ENCODE results near the gene FGD6. TPM values are rescaled to one million over a fixed set of nuclear protein-coding genes. Genes with fewer than 3 reads are reported as not detected.
"Not testable (repeated sequence)": the region's sequence is repeated elsewhere in the genome, so short reads cannot be mapped to it uniquely, and the experiment has no call there.

The FGD6 gene
- total RNA-seq, 1 donor from 2014 or later, result 17.7 TPM

DNA sequence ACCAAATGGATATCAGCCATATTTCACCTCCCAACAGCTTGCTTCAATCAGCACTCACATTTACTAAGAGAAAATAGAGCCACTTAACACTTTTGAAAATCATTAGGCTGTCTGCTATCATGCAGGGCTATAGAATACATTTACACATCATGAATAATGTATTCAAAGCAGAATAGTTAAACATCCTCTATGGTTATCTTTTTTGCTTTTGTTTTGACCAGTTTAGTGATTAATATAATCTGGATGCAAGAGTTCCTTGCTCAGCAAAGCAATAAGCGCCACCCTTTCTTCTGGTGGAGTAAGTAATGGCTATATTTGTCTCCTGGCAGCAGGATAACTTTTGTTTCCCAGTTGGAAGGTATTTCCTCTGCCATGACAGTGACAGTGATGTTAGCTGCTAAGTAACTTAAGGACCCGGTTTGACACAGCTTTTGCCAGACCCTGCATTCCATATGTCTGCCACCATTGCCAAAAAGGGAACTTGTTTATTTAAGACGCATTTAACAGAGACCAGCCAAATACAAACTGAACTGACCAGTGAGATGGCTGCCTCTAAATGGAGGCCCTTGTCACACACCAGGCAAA is 73.6 kb downstream of the FGD6 start:
- no peak overlapping the region for H3K27ac ChIP-seq
- H3K4me1 ChIP-seq, result peaks cover 9% of the 10 kb centered on the region
- intact Hi-C loops (cut with DNase I), result no loop called here
- DNase-seq (ENCODE audit: extremely low spot score in 2 of 2), result no peak
- H3K9me3 ChIP-seq, result no peaks in the 10 kb centered on the region
- H3K36me3 ChIP-seq, result no peaks in the 10 kb centered on the region
- H3K4me3 ChIP-seq, result no peak overlapping the region
- no peak for TF ChIP-seq POLR2AphosphoS5 (IDR thresholded peaks at IDR 0.05; ENCODE audit: insufficient read depth in 1 of 2, low read depth in 1 of 2)
- no peak for TF ChIP-seq POLR2A (IDR thresholded peaks at IDR 0.05)
- no peak for TF ChIP-seq CTCF (IDR thresholded peaks at IDR 0.05)
- H3K27me3 ChIP-seq, result no peaks in the 10 kb centered on the region

DNA sequence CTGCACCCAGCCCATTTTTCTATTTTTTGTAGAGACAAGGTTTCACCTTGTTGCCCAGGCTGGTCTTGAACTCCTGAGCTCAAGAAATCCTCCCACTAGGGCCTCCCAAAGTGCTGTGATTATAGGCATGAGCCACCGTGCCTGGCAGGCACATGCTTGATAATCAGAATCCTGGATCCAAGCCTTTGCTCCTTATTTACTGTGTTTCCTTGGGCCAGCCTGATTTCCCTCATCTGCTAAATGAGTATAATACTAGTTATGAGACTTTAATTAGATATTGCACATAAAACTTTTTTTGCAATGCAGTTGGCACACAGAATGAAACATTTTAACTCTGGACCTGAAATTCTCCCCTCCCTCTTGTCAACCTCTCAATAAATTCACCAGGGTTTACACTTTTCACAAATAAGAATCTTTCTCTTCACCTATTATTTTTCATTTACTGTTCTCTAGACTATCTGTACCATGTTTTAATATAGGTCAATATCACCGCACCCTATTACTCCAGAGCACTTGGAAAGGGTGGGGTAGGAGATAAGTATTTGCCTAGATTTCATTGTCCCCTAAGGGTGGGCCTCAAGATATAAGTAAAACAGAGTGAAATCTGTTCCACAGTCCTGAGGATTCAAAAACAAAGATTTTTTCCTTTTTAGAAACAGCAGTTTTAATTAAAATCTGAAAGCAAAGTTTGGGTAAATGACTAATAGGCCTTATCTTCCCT is 74.7 kb downstream of the FGD6 start:
- no peak overlapping the region for H3K27ac ChIP-seq

GRCh38 chr12:95141310-95141709 is 76.0 kb downstream of the FGD6 start:
- H3K36me3 ChIP-seq, result no peaks in the 10 kb centered on the region
- H3K4me1 ChIP-seq, result peaks cover 6% of the 10 kb centered on the region
- H3K27me3 ChIP-seq, result no peaks in the 10 kb centered on the region
- DNase-seq (ENCODE audit: extremely low spot score in 2 of 2), result no peak
- H3K4me3 ChIP-seq, result no peak overlapping the region
- H3K27ac ChIP-seq, result no peak overlapping the region
- no peaks in the 10 kb centered on the region for H3K9me3 ChIP-seq
- TF ChIP-seq CTCF (IDR thresholded peaks at IDR 0.05) (no peak), POLR2A (IDR thresholded peaks at IDR 0.05) (no peak)
- intact Hi-C loops (cut with DNase I), result no loop called here

More for the DNA sequence above, 74.7 kb downstream of the FGD6 start:
- intact Hi-C loops (cut with DNase I), result no loop called here
- Histone ChIP-seq H3K27me3 (no peaks in the 10 kb centered on the region), H3K36me3 (no peaks in the 10 kb centered on the region), H3K4me1 (peaks cover 6% of the 10 kb centered on the region), H3K4me3 (no peak overlapping the region), H3K9me3 (no peaks in the 10 kb centered on the region)
- no peak for TF ChIP-seq CTCF (IDR thresholded peaks at IDR 0.05)
- TF ChIP-seq POLR2AphosphoS5 (IDR thresholded peaks at IDR 0.05; ENCODE audit: insufficient read depth in 1 of 2, low read depth in 1 of 2), result no peak
- no peak for TF ChIP-seq POLR2A (IDR thresholded peaks at IDR 0.05)
- DNase-seq (ENCODE audit: extremely low spot score in 2 of 2), result no peak

- H3K4me3 ChIP-seq; H3K4me1 ChIP-seq; DNase-seq (ENCODE audit: extremely low spot score in 2 of 2); H3K9me3 ChIP-seq; H3K36me3 ChIP-seq; intact Hi-C loops (cut with DNase I); H3K27ac ChIP-seq; H3K27me3 ChIP-seq: not testable (repeated sequence)
These were observed 79.2 kb downstream of the FGD6 start for GRCh38 chr12:95138031-95138430.

- Histone ChIP-seq H3K36me3 (peaks cover 0 to 7% of the 10 kb centered on the region in 2 donors), H3K4me3 (no peak overlapping the region), H3K27ac (no peak overlapping the region), H3K27me3 (no peaks in the 10 kb centered on the region), H3K4me1 (no peaks in the 10 kb centered on the region), H3K9me3 (no peaks in the 10 kb centered on the region)
- no peak for DNase-seq (ENCODE audit: extremely low spot score in 2 of 2)
- no peak for TF ChIP-seq POLR2AphosphoS5 (IDR thresholded peaks at IDR 0.05; ENCODE audit: insufficient read depth in 1 of 2, low read depth in 1 of 2)
- TF ChIP-seq CTCF (IDR thresholded peaks at IDR 0.05), result no peak
- no peak for TF ChIP-seq POLR2A (IDR thresholded peaks at IDR 0.05)
- intact Hi-C loops (cut with DNase I), result no loop called here
These were observed 80.7 kb downstream of the FGD6 start for GRCh38 chr12:95136598-95136997.
